Kasumi-1 (cell line): Measurements from ENCODE around the gene INPP5D.
"Not testable (repeated sequence)": the region's sequence is repeated elsewhere in the genome, so short reads cannot be mapped to it uniquely, and the experiment has no call there.

ENCODE experiments used
- DNase-seq, 2 experiments: peaks; one replicate each; lab custom pipeline; 2025; lab: John Stamatoyannopoulos, UW

The INPP5D gene

DNA sequence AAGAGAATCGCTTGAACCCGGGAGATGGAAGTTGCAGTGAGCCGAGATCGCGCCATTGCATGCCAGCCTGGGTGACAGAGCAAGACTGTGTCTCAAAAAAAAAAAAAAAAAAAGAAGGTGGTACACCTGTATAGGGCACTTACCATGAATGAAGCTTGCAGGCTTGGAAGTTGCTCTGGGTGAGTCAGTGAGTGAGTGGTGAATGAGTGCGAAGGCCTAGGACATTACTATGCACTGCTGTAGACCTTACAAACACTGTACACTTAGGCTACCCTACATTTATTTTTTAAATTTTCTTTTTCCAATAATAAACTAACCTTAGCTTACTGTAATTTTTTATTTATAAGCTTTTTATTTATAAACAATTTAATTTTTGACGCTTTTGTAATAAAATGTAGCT lies 113.0 kb downstream of the INPP5D start:
- no peak for DNase-seq

DNA sequence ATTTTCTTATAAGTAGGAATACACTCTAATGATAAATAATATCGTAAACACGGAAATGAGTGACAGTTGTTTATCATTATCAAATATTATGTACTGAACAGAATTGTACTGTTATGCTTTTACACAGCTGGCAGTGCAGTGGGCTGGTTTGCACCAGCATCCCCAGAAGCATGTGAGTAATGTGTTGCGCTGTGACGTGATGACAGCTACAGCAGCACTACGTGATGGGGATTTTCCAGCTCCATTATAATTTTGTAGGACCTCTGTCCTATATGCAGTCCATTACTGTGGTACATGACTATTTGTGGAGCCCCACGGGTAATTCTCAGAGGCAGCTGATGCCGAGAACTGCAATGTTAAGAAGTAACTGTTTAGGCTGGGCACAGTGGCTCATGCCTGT lies 114.0 kb downstream of the INPP5D start:
- no peak for DNase-seq

DNA sequence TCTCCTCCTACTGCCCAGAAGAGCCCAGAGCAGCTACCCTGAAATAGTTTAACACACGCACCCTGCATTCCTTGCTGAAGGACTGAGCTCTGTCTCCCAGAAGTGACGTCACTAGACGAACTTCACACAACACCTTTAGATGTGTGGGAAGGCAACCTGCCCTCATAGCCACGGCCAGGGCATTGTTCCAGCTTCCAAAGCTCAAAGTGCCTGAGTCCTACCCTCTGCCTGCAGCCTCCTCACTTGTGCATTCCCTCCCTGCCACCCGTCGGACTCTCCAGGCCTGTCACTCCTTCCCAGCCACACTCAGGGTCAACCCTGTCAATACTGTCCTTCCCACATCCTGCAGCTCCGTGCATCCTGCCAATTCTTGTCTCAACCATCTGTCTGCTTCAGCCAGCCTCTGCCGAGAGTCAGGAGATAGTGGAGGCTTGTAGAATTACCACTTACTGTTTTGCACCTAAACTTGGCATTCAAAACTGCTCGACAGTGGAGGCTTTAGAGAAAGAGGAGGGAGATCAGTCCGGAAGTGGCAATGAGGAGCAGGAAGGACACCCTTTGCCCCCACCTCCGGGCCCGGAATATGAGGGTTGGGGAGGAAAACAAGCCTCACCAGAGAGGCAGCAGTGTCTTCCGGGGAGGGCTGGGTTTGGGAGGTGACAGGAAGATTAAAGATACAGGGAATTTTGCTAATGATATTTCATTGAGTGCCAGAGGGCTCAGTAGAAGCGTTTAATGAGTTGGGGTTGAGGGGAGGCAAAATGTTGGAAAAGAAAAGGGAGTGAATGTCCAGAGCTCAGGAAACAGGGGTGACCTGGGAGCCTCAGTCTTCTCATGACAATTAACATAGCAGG lies 119.1 kb downstream of the INPP5D start:
- no peak for DNase-seq

DNA sequence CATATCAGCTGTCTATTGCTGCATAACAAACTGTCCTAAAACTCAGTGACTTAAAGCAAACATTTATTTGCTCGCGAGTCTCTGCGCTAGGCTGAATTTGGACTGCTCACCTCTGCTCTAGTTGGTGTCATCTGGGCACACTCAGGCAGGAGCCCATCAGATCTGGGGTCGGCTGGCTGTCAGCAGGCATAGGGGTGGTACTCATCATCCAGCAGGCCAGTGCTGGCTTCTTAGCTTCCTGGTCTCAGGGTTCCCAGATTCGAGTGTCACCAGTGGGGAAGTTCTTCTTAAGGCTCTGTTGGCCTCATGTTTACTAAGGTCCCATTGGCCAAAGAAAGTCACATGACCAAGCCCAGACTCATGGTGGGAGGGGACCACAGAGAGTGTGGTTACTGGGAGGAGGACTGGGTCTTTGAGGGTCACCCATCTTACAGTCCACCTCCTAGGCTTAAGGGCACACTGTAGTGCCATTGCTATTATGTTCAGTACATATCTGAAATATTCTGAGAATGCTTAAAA lies 119.8 kb downstream of the INPP5D start:
- no peak for DNase-seq

DNA sequence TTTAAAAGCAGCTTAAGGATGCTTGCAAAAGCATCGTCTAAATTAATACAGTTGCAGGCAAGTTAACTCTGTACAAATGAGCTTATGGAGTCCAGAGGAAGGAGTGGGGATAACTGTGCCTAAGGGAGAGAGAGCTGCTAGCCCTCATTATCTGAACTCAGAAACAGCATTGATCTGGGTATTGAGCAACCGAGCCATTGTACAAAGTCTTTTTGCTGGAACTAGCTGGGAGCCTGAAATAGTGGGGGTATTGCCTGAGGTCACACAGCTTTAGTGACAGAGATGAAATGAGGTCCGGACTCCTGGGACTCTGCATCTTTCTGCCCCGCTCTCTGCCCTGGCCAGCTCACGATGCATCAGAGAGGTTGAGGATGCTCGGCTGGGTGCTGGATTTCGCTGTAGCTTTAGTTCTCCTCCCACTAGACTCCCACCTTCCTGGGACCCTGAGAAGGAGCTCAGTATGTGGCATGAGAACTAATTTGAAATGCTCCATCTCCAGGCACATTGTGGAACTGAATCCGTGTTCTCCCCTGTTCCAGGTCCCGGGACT lies 123.8 kb downstream of the INPP5D start:
- DNase-seq, result no peak

DNA sequence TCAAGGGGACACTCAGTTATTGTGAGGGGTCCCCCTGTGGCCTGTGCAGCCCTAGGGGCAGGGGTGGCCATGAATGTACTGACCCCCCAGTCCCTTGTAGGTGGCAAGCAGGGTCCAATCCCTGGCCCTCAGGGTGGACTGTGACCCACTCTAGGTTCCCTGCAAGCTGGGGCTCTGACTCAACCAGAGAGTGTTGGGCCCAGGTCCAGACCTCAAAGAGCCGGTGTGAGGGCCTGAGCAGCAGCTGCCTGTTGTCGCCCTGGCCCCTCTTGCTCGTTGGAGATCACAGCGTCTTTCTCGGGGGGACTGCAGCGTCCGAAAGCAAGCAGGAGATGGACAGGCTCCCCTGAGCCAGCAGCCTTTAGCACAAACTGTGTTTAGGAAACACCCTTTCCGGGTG lies 124.5 kb downstream of the INPP5D start:
- DNase-seq, result no peak

DNA sequence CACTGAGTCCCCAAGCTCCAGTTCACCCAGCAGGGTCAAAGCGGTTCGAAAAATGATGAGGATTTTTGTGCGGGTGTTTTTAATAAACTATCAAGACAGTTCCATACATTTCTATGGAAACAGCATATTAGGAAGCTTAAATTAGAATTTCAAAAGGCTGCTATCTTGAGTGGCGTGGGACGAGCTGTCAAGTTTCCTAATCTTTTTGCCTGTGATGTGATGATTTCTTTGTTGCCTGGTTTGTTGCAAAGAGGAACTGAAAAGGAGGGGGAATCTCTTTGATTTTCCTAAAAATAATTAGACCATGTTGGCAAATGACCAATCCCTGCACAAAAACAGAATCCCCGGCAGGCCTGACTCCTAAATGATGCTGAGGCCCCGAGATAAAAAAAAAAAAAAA lies 125.2 kb downstream of the INPP5D start:
- no peak for DNase-seq

DNA sequence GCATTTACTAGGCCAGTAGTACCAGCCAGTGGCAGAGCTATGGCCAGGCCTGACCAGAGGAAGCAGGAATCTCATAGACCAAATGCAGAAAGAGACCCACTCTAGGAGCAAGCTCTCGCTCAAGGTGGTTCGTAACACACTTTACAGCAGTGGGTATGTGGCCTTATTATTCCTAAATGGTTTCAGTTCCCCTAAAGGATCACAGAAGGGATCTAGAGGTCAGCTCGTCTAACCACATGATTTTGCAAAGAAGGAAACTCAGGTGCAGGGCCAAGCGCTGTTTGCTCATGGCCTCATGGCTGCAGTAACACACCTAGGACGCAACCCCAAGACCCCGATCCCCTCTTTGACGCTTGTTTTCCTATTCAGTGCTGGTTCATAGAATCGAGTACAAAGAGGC lies 125.8 kb downstream of the INPP5D start:
- no peak for DNase-seq

DNA sequence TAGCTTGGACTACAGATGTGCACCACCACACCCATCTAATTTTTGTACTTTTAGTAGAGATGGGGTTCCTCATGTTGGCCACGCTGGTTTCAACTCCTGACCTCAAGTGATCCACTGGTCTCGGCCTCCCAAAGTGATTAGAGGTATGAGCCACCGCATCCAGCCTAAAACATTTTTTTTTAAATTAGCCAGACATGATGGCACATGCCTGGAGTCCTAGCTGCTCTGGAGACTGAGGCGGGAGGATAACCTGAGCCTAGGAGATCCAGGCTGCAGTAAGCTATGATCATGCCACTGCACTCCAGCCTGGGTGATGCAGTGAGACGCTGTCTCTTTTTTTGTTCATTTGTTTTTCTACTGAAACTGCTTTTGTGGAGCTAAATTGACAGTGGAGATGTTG lies 126.7 kb downstream of the INPP5D start:
- DNase-seq, result no peak

DNA sequence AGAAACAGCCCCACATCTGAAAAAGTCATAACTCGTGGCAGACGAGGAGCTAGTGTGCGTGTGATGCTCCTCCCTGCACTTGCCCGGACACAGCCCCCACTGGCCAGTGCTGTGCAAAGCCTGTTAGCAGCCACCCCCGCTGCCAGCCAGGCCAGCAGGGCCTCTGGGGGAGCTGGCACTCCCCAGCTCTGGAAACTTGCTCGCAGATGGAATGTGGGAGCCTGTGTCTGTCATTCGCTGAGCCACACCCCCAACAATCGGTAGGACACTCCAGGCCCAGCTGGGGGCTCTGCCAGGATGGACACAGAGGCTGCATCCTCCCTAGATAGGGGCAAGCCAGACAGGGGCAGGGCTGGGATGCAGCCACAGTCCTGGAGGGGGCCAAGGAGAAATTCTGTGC lies 128.9 kb downstream of the INPP5D start:
- DNase-seq, result no peak

DNA sequence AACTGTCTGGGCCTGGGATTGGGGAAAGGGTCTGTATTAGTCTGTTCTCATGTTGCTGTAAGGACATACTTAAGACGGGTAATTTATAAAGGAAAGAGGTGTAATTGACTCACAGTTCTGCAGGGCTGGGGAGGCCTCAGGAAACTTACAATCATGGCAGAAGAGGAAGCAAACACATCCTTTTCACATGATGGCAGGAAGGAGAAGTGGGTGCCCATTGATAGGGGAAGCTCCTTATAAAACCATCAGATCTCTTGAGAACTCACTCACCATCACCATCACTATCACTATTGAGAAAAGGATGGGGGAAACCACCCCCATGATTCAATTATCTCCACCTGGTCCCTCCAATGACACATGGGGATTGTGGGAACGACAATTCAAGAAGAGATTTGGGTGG lies 130.9 kb downstream of the INPP5D start:
- DNase-seq, result peak; percentile 42 to 43

DNA sequence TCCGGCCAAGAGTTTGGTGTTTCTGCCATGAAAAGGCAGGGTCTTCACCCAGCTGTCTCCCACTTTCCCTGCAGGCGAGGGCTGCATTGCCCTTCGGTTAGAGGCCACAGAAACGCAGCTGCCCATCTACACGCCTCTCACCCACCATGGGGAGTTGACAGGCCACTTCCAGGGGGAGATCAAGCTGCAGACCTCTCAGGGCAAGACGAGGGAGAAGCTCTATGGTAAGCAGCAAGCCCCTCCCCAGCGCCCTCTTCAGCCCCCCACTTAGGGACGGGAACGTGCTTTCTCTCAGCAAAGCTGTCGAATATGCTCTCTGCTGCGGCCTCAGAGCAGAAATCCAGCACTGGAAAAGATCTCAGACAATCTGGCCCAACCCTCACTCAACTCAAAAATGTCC lies 133.6 kb downstream of the INPP5D start:
- DNase-seq, result no peak

DNA sequence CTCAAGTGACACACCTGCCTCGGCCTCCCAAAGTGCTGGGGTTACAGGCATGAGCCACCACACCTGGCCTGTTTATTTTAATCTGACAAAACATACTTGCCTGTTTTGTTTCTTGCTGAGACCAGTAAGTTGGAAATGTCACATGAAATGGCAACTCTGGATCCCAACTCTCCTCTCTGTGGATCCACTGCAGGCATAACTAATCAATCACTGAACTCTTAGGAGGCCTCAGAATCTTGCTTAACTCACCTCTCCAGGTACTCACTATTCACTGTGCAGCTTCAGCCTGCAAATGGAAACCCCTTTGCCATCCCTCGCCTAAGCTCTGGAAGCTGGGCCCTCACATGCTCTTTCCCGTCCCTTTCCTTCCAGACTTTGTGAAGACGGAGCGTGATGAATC lies 134.9 kb downstream of the INPP5D start:
- no peak for DNase-seq

DNA sequence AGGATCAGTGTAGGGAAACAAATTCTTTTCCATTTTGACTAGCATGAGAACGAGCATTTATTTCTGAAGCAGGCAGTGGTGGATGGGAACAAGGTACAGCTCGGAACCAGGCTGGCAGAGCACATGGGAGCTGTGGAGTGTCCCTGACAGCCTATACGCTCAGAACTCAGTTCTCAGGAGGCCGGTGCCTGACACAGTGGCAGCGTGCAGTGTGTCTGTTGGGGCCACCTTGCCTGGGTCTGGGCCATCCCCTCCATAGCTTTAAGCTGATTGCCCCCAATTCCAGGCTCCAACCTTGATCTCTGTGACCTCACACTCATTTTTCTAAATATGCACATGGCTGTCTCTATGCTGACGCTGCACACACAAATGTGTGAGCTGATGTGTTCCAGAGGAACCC lies 136.9 kb downstream of the INPP5D start:
- DNase-seq, result no peak

DNA sequence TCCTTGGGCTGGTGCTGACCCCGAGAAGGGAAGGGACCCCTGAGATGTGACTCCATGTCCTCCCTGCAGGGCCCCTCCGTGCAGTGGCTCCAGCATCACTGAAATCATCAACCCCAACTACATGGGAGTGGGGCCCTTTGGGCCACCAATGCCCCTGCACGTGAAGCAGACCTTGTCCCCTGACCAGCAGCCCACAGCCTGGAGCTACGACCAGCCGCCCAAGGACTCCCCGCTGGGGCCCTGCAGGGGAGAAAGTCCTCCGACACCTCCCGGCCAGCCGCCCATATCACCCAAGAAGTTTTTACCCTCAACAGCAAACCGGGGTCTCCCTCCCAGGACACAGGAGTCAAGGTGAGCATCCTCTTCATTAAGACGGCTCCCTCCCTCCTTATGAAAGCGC lies 137.9 kb downstream of the INPP5D start:
- DNase-seq, result no peak

DNA sequence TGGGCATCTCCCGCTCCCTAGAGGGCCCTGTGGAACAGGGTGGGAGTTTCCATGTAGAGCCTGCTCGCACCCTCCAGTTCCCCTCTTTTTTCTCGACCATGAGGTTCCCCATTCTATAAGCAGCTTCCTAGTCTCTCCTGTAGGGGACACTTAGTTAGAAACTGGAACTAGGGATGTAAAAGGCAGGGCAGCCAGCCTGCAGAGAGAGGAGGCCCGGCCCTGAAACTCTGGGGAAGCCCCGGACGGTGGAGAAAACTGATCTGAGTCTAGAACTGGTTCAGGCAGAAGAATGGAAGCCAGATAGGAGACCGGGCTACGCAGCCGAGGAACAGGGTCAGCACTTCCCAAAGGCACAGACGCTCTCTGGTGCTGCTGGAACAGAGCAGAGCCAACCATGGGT lies 139.7 kb downstream of the INPP5D start:
- DNase-seq, result peak; percentile 0 to 7

DNA sequence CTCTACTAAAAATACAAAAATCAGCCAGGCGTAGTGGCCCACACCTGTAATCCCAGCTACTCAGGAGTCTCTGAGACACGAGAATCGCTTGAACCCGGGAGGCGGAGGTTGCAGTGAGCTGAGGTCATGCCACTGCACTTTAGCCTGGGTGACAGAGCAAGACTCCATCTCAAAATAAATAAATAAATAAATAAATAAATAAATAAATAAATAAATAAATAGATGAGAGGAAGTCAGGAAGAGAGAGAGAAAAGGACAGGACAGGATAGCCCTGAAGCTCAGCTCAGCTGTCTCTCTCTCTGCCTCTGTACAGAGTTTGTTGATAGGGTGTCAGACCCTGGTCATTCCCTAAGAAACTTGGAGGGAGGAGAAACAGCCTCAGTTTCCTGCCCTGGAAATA lies 140.6 kb downstream of the INPP5D start:
- not testable (repeated sequence) for DNase-seq

DNA sequence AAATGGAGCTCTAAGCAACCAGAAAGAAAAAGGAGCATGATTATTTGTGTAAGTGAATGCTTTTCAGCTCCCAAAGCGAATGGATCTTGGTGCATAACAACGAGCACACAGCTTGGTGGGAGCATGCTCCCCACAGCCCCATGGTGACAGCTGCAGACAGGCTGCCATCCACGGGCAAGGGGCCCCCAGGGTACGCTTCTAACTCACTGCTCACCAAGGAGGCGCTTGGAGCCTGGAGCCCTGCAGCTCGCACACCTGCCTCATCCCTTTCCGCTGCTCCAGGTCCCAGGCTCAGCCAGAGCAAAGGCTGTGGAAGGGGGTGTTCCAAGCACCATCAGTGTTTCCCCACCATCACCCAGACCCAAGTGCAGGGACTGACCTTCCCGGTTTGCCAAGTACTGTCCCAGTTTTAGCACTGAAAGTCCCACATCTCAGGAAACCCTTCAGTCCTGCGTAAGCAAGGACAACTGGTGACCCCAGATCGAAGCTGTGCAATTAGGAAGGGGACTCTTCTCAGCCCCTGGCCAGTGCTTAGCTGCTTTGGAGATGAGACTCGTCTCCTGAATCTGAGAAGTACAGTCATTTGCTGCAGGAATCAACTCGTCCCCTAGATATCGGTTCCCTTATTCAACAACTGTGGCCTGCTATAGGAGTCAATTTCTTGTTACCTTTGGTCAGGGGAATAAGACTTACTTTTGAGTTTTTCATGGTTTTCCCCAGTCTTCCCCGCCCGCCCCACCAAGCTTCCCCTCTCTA lies 141.3 kb downstream of the INPP5D start:
- no peak for DNase-seq

DNA sequence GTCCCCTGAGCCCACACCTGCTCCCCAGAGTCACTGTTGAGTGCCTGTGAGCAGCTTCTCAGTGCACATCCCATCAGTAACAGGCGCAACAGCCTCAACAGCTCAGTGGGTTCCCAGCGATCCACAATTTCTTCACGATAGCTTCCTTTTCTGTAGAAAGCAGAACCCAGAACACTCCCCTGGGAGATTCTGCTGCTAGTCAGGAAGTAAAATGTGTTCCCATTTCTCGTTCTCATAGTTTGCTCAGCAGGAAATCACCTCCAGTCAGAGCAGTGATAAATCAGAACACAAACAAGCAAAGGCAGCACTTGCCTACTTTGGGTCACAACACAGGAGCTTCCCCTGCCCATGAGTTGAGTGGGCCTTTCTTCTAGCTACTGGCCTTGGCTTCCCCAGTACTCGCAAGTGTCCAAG lies 142.4 kb downstream of the INPP5D start:
- DNase-seq, result peak in 1 of 2 experiments; percentile 2

DNA sequence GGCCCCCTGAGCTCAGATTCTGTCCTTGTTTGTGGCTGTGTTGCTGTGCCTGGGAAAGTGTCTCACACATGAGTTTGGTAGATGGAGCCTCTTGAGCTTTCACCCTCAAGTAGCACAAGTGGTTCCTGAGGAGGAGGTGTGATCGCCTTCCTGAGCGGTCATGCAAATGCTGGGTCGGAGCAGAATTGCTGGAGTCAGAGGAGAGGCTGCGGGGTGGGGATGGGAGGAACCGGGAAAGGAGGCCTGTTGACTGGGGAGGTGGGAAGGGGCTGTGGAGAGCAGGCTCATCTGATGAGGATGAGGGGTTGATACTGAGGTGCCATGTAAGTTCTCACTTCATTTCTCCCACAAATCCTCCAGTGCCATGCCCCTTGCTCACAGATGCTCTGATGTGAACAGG lies 142.9 kb downstream of the INPP5D start:
- no peak for DNase-seq

DNA sequence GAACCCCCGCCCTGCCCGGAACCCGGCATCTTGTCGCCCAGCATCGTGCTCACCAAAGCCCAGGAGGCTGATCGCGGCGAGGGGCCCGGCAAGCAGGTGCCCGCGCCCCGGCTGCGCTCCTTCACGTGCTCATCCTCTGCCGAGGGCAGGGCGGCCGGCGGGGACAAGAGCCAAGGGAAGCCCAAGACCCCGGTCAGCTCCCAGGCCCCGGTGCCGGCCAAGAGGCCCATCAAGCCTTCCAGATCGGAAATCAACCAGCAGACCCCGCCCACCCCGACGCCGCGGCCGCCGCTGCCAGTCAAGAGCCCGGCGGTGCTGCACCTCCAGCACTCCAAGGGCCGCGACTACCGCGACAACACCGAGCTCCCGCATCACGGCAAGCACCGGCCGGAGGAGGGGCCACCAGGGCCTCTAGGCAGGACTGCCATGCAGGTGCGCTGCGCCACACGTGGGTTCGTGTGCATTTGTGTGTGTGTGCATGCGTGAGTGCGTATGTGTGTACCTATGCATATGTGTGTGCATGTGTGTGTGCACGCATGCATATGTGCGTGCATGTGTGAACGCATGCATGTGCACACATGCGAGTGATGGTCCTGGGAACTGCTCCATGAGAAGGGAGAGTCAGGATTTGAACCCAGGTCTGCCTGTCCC lies 144.3 kb downstream of the INPP5D start:
- DNase-seq, result no peak

DNA sequence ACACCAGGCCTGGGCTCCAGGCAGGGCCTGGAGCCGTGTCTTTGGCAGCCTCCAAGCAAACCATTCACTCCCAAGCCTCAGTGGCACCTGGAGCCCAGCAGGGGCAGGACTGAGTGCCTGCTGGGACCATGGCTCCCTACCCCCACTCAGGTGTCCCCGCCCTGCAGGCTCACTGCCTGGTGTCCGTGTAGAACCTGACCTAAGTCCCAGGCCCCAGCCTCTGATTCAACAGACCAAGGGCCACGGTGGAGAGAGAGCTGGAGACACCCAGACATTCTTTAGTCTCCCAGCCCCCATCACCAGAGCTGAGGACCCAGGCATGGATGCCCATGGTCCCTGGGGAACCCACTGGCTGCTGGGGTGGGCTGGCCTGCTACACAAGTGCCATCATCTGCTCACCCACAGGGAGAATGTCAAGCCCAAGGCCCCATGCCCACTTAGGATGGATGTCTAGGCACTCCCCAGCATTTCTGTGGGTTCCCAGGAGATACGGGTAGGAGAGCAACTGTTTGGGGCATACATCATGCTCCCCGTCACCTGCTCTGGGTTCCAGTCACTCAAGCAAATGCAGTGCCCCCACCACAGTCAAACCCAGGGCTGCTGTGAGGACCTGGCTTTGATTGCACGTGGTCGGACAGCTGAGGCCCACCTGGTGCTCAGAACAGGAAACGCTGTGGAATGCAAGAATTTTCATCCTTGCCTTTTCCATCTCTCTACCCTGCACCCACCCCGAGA lies 148.4 kb downstream of the INPP5D start:
- no peak for DNase-seq
